Esophagus squamous epithelium (tissue), 4 donors: ENCODE results near the gene YES1.

Experiments
- CTCF ChIP-seq, 6 experiments: fragments of 450-650 bp in 4 of 6; fragments of 200-600 bp in 2 of 6; sonication (generic) in 2 of 6; IDR thresholded peaks; one replicate each; pipeline ENCODE4 v1.5.1; 2016 to 2019; ENCODE audit warnings: antibody characterized with exemption in 6 of 6, mild to moderate bottlenecking in 4 of 6, moderate library complexity in 4 of 6
- POLR2A ChIP-seq, 4 donors: fragments of 450-650 bp; IDR thresholded peaks; one replicate each; pipeline ENCODE4 v1.6.1; 2017; ENCODE audit warnings: antibody characterized with exemption in 4 of 4, mild to moderate bottlenecking in 4 of 4, moderate library complexity in 3 of 4

- TF ChIP-seq CTCF (IDR thresholded peaks at IDR 0.05) (no peak), POLR2A (IDR thresholded peaks at IDR 0.05) (no peak)
These were observed 57.4 kb downstream of the YES1 start for GRCh38 chr18:754656-755055.
